Stimulated activated CD4-positive, alpha-beta T cell treated with anti-CD3 and anti-CD28 coated beads, Interleukin-4, amount 100 ng/mL, for 4 hours (primary cell): ENCODE measurements around the gene ALG12.

Experiments used
- DNase-seq, 2 experiments: peaks; one replicate each; pipeline ENCODE4 v3.0.0-alpha.2; 2020

The ALG12 gene

DNA sequence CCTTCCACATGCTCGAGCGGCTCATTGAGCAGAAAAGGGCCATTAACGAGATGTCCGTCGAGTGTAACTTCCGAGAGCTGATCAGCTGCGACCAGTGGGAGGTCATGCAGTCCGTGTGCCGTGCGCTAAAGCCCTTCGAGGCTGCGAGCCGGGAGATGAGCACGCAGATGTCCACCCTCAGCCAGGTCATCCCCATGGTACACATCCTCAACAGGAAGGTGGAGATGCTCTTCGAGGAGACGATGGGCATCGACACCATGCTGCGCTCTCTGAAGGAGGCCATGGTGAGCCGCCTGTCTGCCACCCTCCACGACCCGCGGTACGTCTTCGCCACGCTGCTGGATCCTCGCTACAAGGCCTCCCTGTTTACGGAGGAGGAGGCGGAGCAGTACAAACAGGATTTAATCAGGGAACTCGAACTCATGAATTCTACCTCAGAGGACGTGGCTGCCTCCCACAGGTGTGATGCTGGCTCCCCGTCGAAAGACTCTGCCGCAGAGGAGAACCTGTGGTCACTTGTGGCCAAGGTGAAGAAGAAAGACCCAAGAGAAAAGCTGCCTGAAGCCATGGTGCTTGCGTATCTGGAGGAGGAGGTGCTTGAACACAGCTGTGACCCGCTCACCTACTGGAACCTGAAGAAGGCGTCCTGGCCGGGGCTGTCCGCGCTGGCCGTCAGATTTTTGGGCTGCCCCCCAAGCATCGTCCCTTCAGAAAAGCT, 31.7 kb downstream of the ALG12 start:
- DNase-seq, result no peak

DNA sequence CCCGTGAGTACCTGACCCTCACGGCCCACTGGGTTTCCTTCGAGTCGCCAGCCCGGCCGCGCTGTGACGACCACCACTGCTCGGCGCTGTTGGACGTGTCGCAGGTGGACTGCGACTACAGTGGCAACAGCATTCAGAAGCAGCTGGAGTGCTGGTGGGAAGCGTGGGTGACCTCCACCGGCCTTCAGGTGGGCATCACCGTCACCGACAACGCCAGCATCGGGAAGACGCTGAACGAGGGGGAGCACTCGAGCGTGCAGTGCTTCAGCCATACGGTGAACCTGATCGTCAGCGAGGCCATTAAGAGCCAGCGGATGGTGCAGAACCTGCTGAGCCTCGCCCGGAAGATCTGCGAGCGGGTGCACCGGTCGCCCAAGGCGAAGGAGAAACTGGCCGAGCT, 32.4 kb downstream of the ALG12 start:
- DNase-seq, result no peak

DNA sequence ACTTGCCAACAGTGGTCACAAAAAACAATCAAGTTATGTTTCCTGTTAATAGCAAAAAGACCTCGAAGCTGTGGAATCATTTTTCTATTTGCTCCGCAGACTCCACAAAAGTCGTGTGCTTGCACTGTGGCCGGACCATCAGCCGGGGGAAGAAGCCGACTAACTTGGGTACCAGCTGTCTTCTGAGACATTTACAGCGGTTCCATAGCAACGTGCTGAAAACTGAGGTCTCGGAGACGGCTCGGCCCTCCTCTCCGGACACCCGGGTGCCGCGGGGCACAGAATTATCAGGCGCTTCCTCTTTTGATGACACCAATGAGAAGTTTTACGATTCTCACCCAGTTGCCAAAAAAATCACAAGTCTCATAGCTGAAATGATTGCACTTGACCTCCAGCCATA, 33.0 kb downstream of the ALG12 start:
- DNase-seq, result no peak

DNA sequence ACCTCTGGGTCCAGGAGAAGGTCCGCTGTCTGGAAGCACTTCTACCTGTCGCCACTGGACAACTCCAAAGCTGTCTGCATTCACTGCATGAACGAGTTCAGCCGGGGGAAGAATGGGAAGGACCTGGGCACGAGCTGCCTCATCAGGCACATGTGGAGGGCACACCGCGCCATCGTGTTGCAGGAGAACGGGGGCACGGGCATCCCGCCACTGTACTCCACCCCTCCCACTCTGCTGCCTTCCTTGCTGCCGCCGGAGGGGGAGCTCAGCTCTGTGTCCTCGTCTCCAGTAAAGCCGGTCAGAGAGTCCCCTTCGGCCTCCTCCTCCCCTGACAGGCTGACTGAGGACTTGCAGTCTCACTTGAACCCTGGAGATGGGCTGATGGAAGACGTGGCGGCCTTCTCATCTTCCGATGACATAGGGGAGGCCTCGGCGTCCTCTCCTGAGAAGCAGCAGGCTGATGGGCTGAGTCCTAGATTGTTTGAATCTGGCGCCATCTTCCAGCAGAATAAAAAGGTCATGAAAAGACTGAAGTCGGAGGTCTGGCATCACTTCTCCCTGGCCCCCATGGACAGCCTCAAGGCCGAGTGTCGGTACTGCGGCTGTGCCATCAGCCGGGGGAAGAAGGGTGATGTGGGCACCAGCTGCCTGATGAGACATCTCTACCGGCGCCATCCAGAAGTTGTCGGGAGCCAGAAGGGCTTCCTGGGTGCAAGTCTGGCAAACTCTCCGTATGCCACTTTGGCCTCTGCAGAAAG, 33.6 kb downstream of the ALG12 start:
- DNase-seq, result no peak

DNA sequence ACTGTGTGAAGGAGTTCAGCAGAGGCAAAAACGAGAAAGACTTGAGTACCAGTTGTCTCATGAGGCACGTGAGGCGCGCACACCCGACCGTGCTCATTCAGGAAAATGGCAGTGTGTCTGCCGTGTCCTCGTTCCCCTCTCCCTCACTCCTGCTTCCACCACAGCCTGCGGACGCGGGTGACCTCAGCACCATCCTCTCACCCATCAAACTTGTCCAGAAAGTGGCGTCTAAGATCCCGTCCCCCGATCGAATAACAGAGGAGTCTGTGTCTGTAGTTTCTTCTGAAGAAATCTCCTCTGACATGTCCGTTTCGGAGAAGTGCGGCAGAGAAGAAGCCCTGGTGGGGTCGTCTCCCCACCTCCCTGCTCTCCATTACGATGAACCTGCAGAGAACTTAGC, 34.2 kb downstream of the ALG12 start:
- no peak for DNase-seq

DNA sequence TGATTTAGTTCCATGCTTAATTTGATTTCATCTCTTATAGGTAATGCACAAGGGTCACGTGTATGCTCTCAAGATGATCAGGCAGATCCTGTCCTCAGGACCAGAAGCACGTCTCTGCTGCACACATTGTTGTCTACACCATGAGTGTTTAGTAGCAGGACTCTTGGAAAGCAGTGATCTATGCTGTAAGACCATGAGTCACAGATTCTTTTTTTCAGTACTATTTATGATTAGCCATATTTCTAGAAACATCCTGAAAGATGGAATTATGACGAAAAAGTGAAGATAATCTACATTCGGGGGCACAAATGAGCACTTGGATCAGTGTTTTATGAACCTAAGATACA, 35.0 kb downstream of the ALG12 start:
- DNase-seq, result no peak

DNA sequence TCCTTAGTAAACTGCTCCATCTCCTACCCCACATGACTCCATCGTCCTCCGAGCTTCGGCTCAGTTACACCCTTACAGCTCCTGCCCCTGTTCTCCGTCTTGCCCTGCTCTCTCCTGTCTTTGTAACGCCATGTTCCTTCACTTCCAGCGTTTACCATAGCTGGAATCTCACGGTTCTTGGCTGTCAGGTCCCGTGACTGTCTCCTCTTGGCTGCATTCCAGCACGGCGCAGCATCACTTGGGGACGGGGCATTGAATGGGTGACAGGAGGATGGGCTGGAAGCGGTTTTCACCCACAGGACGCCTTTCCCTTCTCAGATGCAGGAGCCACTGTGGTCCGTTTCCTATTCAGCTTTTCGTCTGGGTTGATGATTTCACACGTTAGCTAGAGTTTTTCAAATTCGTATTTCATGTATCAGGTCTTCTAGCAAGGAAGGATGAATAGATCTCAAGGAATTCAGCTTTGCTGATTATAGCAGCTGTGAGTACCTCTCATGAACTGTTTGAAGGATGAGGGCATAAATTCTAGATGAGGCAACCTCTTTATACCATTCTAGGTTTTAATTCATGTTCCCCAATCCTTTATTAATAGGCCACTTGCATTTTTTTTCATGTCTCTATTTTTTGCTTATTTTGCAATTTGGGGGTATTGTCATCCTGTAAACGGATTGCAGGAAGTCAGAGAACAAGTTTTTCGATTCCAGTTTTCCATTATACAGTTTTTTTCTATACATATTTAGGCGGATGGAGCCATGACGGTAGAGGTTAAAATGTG, 35.5 kb downstream of the ALG12 start:
- no peak for DNase-seq

DNA sequence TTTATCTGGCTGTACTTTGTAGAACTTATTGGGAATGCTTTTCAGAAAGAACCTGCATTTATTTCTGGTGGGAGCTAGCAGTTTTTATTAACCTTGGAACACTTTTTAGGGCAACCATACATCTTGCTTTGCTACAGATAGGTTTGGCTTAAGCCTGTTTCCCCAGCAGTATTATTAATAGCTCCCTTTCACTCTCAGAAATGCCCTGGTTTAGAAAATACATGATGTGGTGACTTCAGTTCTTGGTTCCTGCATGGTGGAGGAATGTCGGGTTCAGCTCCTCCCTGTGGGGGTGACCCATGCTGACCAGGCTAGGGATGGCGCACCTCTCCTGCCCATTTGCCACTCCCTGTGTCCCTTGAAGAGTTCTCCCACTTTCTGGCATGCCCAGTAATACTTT, 36.4 kb downstream of the ALG12 start:
- DNase-seq, result no peak

DNA sequence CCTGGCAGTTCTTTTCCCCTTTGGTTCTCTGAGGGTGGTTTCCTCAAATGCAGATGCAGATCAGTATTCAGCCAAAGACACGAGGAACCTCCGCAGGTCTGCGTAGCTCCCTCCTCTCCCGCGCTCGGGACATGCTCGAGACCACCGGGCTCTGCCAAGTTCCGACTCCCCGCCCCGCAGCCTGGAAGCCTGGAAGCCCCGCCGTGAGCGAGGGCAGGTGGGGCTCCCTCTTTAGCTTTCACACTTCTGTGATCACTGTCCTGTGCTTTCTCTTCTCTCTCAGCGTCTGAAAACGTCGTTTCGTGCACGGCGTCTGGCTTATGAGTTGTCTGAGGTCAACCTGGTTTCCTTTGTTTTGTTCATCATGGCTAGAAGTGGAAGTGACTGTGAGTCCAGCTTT, 38.0 kb downstream of the ALG12 start:
- no peak for DNase-seq

DNA sequence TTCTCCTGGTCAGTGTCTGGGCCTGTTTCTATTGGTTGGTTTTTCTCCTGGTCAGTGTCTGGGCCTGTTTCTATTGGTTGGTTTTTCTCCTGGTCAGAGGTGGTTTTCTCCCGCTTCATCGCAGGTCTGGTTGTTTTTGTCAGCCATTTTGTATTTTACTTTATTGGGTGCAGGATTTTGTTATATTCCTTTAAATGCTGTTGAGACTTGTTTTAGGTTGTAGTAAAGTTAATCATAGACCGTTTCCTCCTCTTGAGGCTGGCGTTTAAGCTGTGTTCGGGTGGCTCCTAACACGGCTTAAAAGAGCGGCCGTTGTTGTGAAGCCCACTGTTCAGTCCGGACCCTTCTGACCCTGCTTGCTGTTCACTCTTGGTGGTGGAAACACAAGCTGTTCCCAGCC, 38.4 kb downstream of the ALG12 start:
- no peak for DNase-seq

DNA sequence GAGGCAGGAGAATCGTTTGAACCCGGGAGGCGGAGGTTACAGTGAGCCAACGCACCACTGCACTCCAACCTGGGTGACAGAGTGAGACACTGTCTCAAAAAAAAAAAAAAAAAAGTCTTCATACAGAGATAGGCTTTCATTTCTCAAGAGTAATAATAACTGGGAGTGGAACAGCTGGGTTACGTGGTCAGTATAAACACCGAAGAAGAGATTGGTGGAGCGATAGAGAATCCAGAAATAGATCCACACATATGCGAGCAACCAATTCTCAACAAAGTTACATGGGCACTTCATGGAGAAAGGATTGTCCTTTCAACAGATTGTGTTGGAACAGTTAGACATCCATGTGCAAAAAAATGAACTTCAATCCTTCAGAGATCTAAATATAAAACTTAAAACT, 40.0 kb downstream of the ALG12 start:
- DNase-seq, result no peak

DNA sequence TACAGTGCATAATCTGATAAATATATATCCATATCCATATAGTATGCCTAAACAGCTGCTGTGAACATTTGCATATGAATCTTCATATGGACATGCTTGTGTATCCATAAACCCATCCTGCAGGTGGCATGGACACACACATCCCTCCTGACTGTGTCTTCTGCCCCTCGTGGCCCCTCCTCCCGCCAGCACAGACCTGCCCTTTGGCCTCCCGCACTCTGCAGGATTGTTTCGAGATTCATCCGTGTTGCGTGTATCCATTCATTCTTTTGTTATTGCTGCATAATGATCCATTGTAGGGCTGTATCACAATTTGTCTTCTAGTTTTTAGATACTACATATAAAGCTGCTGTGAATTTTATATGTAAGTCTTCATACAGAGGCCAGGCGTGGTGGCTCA, 40.6 kb downstream of the ALG12 start:
- DNase-seq, result no peak

DNA sequence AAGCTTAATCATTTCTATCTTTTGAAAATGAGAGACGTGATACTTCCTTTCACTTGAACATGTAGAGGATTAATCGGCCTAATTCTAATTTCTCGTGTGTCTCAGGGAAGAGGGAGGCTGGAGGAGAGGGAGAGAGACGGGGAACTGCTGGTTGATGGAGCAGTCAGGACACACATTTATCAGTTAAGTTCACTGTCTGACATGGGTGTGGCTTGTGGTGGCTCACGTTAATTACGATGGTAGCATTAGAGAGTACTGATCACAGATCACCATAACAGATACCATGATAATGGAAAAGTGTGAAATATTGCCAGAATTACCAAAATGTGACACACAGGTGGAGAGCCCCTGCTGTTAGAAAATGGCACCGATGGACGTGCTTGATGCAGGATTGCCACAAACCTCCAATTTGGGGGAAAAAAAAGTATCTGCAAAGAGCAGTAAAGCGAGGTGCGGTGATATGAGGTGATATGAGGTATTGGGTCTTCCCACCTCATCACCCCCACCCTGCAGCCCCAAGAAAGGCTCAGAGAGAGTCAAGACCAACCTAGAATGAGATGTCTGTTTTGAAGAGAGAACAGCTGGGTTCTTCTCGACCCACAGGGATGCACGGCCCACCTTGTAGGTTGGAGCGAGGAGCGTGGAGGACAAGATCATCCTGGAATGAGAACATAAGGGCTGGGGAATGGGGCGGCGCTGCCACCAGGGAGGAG, 44.9 kb downstream of the ALG12 start:
- DNase-seq, result no peak

DNA sequence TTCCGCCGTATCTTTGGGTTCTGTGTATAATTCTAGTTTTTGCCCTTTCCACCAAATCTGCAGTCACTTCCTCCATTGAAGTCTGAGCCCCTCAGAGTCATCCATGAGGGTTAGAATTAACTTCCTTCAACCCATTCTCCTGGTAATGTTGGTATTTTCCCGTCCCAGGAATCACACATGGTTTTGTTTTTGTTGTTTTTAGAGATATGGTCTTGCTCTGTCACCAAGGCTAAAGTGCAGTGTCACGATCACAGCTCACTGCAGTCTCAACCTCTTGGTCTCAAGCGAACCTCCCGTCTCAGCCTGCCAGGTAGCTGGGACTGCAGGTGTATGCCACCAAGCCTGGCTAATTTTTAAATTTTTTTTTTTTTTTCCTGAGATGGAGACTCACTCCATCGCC, 45.9 kb downstream of the ALG12 start:
- no peak for DNase-seq

DNA sequence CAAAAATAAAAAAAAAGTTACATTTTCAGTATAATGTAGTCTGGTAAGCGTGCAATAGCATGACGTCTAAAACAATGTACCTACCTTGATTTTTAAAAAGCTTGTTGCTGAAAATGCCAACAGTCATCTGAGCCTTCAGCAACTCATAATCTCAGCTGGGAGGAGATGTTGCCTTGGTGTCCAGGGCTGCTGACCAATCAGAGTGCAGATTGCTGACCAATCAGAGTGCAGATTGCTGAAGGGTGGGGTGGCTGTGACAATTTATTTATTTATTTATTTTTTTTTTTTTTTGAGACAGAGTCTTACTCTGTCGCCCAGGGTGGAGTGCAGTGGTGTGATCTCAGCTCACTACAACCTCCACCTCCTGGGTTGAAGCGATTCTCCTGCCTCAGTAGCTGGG, 46.8 kb downstream of the ALG12 start:
- no peak for DNase-seq

DNA sequence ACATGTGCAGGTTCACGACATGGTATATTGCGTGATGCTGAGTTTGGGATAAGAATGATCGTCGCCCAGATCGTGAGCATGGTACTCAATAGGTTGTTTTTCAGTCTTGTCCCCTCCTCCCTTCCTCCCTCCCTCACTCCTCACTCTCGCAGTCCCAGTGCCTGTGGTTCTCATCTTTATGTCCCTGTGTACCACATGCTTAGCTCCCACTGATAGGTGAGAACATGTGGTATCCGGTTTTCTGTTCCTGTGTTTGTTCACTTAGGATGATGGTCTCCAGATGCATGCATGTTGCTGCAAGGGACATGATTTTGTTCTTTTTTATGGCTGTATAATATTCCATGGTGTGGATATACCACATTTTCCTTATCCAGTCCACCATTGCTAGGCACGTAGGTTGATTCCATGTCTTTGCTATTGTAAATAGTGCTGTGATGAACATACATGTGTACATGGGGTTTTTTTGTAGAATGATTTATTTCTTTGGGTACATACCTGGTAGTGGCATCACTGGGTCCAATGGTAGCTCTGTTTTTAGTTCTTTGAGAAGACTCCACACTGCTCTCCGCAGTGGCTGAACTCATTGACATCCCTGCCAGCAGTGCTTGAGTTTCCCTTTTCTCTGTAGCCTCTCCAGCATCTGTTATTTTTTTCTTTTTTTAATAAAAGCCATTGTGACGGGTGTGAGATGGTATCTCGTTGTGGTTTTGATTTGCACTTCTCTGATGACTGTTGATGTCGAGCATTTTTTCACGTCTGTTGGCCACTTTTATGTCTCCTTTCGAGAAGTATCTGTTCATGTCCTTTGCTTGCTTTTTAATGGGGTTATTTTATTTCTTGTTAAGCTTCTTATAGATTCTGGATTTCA, 48.2 kb downstream of the ALG12 start:
- DNase-seq, result no peak

DNA sequence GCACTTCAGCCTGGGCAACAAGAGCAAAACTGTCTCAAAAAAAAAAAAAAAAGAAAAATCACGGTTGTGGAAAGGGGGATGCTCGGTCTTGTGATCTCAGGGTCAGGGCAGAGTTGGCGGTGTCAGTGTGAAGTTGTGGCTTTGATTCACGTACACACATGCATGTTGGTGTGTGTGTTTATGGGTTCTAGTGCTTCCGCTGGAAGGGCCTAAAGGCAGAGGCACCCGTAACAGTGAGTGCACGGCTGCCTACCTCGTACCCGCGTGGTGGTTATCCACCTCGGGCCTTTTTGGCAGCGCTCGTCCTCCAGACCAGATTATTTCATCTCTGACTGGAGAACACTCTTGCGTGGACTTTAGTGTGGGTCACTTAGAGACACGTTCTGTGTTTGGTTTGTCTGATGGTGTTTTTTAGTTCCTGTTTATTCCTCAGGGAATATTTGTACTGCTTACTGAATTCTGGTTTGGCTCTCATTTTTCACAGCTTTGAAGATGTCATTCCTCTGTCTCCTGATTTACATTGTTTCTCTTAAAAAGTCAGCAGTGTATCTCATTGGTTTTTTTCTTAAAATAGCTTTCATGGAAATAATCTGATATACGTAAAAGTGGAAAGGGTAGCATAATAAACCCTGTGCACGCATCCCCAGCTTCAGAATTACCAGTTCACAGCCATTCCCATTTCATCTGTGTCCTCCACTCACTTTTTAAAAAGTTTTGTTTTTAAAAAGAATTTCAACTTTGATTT, 49.0 kb downstream of the ALG12 start:
- no peak for DNase-seq

DNA sequence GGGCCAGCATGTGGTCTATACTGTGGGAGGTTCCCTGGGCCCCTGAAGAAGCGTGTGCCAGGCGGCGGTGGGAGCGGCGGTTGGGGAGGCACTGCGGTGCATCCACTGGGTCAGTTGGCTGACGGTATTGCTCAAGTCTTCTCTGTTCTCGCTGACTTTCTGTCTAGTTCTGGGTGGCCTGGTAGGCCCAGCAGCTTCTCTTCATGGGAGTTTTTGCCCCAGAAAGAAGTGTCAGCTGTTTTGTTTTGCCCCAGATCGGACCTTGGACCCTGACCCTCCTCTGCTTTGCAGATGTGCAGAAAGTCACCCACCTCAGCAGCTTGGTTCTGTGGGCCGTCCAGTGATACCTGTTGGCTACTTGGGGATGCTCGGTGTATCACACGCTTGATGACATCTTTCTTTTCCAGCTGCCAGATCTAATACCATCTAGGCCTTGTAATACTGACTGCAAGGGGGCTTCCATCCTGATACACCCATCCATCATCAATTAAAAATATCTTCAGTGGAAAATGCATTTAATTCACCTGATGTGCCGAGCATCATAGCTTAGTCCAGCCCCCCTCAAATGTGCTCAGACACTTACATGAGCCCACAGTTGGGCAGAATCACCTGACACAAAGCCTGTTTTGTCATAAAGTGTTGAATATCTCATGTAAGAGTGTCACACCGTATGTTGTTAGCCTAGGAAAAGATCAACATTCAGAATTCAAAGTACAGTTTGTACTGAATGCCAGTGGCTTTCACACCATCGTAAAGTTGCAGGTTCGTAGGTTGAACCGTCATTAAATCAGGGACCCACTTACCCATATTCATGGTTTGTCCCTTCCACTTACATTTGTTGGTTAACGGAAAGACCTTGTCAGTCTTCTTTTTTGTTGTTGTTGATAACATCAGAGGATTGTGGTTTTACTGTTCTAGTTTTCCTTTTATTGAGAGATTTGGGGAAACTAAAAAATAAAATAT, 50.7 kb downstream of the ALG12 start:
- DNase-seq, result no peak

DNA sequence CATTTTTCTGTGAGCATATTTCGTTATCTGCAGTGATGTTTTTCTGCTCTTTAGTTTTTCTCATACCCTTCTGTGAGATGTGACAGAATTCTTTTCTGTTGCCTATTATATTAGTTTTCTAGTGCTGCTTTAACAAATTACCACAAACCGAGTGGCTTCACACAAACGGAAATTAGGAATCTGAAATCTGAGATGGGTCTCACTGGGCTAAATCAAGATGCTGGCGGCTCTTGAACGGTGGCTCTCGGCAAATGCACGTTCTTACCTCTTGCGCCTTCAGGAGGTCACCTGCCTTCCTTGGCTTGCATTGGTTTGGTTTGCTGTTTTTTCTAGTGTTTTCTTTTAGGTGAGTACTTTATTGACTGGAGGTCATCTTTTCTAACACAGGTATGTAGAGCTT, 51.6 kb downstream of the ALG12 start:
- no peak for DNase-seq

DNA sequence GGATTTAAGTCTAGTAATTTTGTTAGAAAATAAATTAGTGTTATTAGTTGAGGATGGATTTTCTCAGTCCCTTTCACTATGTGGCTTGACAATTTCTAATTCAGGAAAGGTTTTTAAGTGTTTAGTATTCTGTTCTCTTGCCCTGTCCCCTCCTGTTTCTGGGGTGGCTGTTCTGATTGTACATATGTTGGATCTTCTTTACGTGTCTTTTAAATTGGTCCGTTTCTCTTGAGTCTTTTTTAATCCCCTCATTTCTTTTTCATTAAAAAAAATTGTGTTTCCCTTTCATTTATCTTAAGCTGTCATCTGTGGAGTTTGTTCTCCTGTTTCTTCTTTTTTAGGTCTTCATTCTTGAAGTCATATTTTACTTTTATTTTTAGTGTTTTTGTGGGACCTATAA, 52.1 kb downstream of the ALG12 start:
- DNase-seq, result no peak
